NOMO-1 (cell line): ENCODE measurements around the gene INSRR.

Experiments
- DNase-seq, 2 experiments: peaks; one replicate each; lab custom pipeline; 2025; ENCODE audit not compliant: unreplicated experiment in 2 of 2; lab: John Stamatoyannopoulos, UW

INSRR gene

GRCh38 chr1:156809281-156809680 is 49.6 kb downstream of the INSRR start:
- no peak for DNase-seq

- no peak for DNase-seq
Measured at GRCh38 chr1:156808186-156809030, 50.5 kb downstream of the INSRR start.

- no peak for DNase-seq
Measured at GRCh38 chr1:156807627-156808026, 51.3 kb downstream of the INSRR start.

GRCh38 chr1:156806512-156807440 is 52.1 kb downstream of the INSRR start:
- DNase-seq: no peak

- no peak for DNase-seq
Measured at GRCh38 chr1:156805766-156806511, 53.0 kb downstream of the INSRR start.

- DNase-seq: peak; percentile 80 to 89
Measured at GRCh38 chr1:156804572-156805243, 54.2 kb downstream of the INSRR start.

- no peak for DNase-seq
Measured at GRCh38 chr1:156804026-156804425, 54.9 kb downstream of the INSRR start.

GRCh38 chr1:156803086-156803851 is 55.6 kb downstream of the INSRR start:
- no peak for DNase-seq

GRCh38 chr1:156802421-156802935 is 56.4 kb downstream of the INSRR start:
- DNase-seq: no peak

- DNase-seq: no peak
Measured at GRCh38 chr1:156801409-156802121, 57.4 kb downstream of the INSRR start.

- peak in 1 of 2 experiments; percentile 57 for DNase-seq
Measured at GRCh38 chr1:156797212-156797871, 61.6 kb downstream of the INSRR start.

GRCh38 chr1:156796340-156797097 is 62.4 kb downstream of the INSRR start:
- no peak for DNase-seq

- no peak for DNase-seq
Measured at GRCh38 chr1:156795787-156796186, 63.1 kb downstream of the INSRR start.

- no peak for DNase-seq
Measured at GRCh38 chr1:156795374-156795733, 63.6 kb downstream of the INSRR start.

- no peak for DNase-seq
Measured at GRCh38 chr1:156794506-156795373, 64.2 kb downstream of the INSRR start.
